Measurements from ENCODE around the gene SLC44A2.

SLC44A2 gene

DNA sequence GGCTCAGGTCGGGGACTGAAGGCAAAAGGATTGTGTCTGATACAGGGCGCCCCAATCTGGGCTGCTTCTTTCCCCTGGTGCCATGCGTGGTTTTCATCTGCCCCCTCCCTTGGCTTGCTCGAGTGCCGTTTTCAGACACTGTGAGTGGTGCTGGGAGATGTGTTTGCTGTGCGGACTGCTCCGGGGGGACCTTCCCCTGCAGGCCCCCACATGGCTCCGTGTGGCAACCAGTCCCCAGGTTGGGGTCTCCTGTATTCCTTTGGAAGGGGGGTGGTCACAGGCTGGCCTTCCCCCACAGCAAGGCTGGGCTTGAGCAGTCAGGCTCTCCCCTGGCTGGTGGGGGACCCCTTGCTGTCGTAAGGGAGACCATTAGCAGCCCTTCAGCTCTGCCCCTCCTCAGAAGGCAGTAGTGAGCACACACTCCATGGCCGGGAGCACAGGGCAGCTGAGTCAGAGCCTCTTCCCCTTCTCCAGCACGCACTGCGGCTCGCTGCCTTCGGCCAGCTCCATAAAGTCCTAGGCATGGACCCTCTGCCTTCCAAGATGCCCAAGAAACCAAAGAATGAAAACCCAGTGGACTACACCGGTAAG, 55.3 kb downstream of the SLC44A2 start:
- DNase-seq: no peak
- ChIA-PET CTCF (interaction anchor here (1.1 to 1.3 kb wide), 4 partner anchors 7 to 178 kb away, joined by 3 read pairs; partner anchors contain the start of gene QTRT1), POLR2A (no interaction called here)
- peaks cover 31 to 95% (median 85%) of the 10 kb centered on the region in 4 experiments for H3K36me3 ChIP-seq (ENCODE audit: control insufficient read depth in 4 of 4, insufficient read depth in 4 of 4, low read length in 3 of 4)
- H3K4me1 ChIP-seq (ENCODE audit: control extremely low read depth in 1 of 4, control insufficient read depth in 4 of 4, insufficient read depth in 4 of 4, low read length in 3 of 4): no peaks in the 10 kb centered on the region
- no peak overlapping the region for H3K27ac ChIP-seq (ENCODE audit: insufficient read depth in 1 of 2, low read depth in 1 of 2, low read length in 2 of 2, poor library complexity in 1 of 2, severe bottlenecking in 2 of 2)
- H3K9me3 ChIP-seq (ENCODE audit: control extremely low read depth in 1 of 5, control insufficient read depth in 4 of 5, insufficient read depth in 2 of 5, low read depth in 1 of 5, low read length in 4 of 5): no peaks in the 10 kb centered on the region
- WGBS (ENCODE audit: insufficient coverage): 100% methylated on average over 6 of the region's 15 CpGs
- H3K4me3 ChIP-seq (ENCODE audit: control insufficient read depth in 1 of 7, extremely low read depth in 1 of 7, insufficient read depth in 4 of 7, low read depth in 2 of 7, low read length in 6 of 7): no peak overlapping the region
- no peaks in the 10 kb centered on the region for H3K27me3 ChIP-seq (replicated peaks in 2 of 5; ENCODE audit: control insufficient read depth in 4 of 5, insufficient read depth in 5 of 5, low read length in 4 of 5)

DNA sequence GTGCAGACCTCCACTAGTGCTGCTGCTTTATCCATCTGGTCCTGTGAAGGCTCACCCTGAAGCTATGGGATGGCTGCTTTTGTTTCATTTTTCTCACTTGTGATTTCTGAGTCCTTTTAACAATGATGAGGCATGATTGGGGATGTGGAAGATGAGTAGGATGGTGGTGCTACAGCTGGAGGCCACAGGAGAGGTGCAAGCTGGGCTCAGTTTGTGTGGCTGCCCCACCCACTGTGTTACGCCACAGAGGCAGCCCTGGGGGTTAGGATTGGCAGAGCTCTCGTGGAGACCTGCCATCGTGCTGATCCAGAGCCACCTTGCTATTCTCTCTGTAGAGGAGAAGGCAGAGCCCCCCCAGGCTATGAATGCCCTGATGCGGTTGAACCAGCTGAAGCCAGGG, 56.3 kb downstream of the SLC44A2 start:
- no peaks in the 10 kb centered on the region for H3K4me1 ChIP-seq (ENCODE audit: control extremely low read depth in 1 of 4, control insufficient read depth in 4 of 4, insufficient read depth in 4 of 4, low read length in 3 of 4)
- WGBS (ENCODE audit: insufficient coverage): 93% methylated on average over 4 of the region's 4 CpGs
- H3K36me3 ChIP-seq (ENCODE audit: control insufficient read depth in 4 of 4, insufficient read depth in 4 of 4, low read length in 3 of 4): peaks cover 33 to 100% (median 90%) of the 10 kb centered on the region in 4 experiments
- POLR2A ChIA-PET: no interaction called here
- no peak for DNase-seq
- no peak overlapping the region for H3K4me3 ChIP-seq (ENCODE audit: control insufficient read depth in 1 of 7, extremely low read depth in 1 of 7, insufficient read depth in 4 of 7, low read depth in 2 of 7, low read length in 6 of 7)
- H3K27me3 ChIP-seq (replicated peaks in 2 of 5; ENCODE audit: control insufficient read depth in 4 of 5, insufficient read depth in 5 of 5, low read length in 4 of 5): no peaks in the 10 kb centered on the region
- H3K9me3 ChIP-seq (ENCODE audit: control extremely low read depth in 1 of 5, control insufficient read depth in 4 of 5, insufficient read depth in 2 of 5, low read depth in 1 of 5, low read length in 4 of 5): no peaks in the 10 kb centered on the region
- no peak overlapping the region for H3K27ac ChIP-seq (ENCODE audit: insufficient read depth in 1 of 2, low read depth in 1 of 2, low read length in 2 of 2, poor library complexity in 1 of 2, severe bottlenecking in 2 of 2)
- CTCF ChIA-PET: interaction anchor here (1.1 to 1.3 kb wide), 5 partner anchors 9 to 177 kb away, joined by 3 to 6 read pairs (median 3); partner anchors contain the start of gene QTRT1

DNA sequence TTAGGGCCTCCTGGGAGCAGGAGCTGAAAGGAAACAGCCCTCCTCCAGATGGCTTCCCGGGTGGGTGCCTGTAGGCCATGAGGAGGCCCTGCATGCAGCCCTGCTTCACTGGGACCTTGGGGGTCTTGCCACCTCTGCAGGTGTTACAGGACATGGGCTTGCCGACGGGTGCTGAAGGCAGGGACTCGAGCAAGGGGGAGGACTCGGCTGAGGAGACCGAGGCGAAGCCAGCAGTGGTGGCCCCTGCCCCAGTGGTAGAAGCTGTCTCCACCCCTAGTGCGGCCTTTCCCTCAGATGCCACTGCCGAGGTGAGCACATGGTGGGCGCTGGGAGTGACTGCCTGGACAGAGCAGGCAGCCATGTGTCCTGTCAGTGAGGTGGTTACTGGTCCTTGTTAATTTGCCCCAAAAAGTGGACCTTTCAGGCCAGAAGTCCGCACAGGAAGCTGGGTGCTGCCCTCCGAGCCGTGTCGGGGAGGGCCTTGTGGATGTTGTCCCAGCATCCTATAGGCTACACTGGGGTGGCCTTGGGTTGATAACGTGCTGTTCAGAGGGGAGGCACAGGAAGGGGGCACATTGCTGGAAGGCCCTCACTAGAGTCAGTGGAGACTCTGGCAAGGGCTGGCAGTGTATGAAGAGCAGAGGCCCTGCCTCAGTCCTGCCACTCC, 57.2 kb downstream of the SLC44A2 start:
- Histone ChIP-seq H3K4me3 (ENCODE audit: control insufficient read depth in 1 of 7, extremely low read depth in 1 of 7, insufficient read depth in 4 of 7, low read depth in 2 of 7, low read length in 6 of 7) (no peak overlapping the region), H3K9me3 (ENCODE audit: control extremely low read depth in 1 of 5, control insufficient read depth in 4 of 5, insufficient read depth in 2 of 5, low read depth in 1 of 5, low read length in 4 of 5) (no peaks in the 10 kb centered on the region), H3K36me3 (ENCODE audit: control insufficient read depth in 4 of 4, insufficient read depth in 4 of 4, low read length in 3 of 4) (peaks cover 33 to 100% (median 89%) of the 10 kb centered on the region in 4 experiments), H3K4me1 (ENCODE audit: control extremely low read depth in 1 of 4, control insufficient read depth in 4 of 4, insufficient read depth in 4 of 4, low read length in 3 of 4) (no peaks in the 10 kb centered on the region), H3K27ac (ENCODE audit: insufficient read depth in 1 of 2, low read depth in 1 of 2, low read length in 2 of 2, poor library complexity in 1 of 2, severe bottlenecking in 2 of 2) (no peak overlapping the region), H3K27me3 (replicated peaks in 2 of 5; ENCODE audit: control insufficient read depth in 4 of 5, insufficient read depth in 5 of 5, low read length in 4 of 5) (no peaks in the 10 kb centered on the region)
- ChIA-PET CTCF (interaction anchor here (0.9 to 1.5 kb wide), 3 partner anchors 11 to 13 kb away, joined by 3 to 6 read pairs (median 4); no protein-coding TSS in a partner anchor), POLR2A (no interaction called here)
- WGBS (ENCODE audit: insufficient coverage): 96% methylated on average over 12 of the region's 15 CpGs
- DNase-seq: no peak

DNA sequence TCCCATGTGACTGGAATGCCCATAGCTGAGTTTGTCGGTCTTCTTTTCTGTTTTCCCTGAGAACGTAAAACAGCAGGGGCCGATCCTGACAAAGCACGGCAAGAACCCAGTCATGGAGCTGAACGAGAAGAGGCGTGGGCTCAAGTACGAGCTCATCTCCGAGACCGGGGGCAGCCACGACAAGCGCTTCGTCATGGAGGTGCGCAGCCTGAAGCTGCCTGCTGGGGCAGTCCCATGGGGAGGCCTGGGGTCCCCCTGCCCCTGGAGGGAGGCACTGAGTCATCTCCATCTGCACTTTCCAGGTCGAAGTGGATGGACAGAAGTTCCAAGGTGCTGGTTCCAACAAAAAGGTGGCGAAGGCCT, 57.7 kb downstream of the SLC44A2 start:
- POLR2A ChIA-PET: no interaction called here
- no peaks in the 10 kb centered on the region for H3K4me1 ChIP-seq (ENCODE audit: control extremely low read depth in 1 of 4, control insufficient read depth in 4 of 4, insufficient read depth in 4 of 4, low read length in 3 of 4)
- CTCF ChIA-PET: interaction anchor here (0.9 to 1.5 kb wide), 3 partner anchors 10 to 11 kb away, joined by 3 to 4 read pairs (median 3); no protein-coding TSS in a partner anchor

DNA sequence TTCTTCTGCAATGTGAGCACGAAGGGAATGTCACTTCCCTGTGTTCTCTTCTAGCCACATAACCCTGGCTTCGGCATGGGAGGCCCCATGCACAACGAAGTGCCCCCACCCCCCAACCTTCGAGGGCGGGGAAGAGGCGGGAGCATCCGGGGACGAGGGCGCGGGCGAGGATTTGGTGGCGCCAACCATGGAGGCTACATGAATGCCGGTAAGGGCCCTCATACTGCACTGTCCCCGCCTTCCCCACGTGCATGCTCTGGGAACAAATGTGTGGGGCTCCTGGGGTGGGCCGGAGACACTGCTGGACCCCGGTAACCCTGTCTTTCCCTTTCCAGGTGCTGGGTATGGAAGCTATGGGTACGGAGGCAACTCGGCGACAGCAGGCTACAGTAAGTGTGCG, 58.2 kb downstream of the SLC44A2 start:
- no peak overlapping the region for H3K4me3 ChIP-seq (ENCODE audit: control insufficient read depth in 1 of 7, extremely low read depth in 1 of 7, insufficient read depth in 4 of 7, low read depth in 2 of 7, low read length in 6 of 7)
- POLR2A ChIA-PET: no interaction called here
- no peaks in the 10 kb centered on the region for H3K27me3 ChIP-seq (replicated peaks in 2 of 5; ENCODE audit: control insufficient read depth in 4 of 5, insufficient read depth in 5 of 5, low read length in 4 of 5)
- WGBS (ENCODE audit: insufficient coverage): 97% methylated on average over 21 of the region's 21 CpGs
- H3K36me3 ChIP-seq (ENCODE audit: control insufficient read depth in 4 of 4, insufficient read depth in 4 of 4, low read length in 3 of 4): peaks cover 30 to 100% (median 89%) of the 10 kb centered on the region in 4 experiments
- H3K4me1 ChIP-seq (ENCODE audit: control extremely low read depth in 1 of 4, control insufficient read depth in 4 of 4, insufficient read depth in 4 of 4, low read length in 3 of 4): no peaks in the 10 kb centered on the region
- H3K27ac ChIP-seq (ENCODE audit: insufficient read depth in 1 of 2, low read depth in 1 of 2, low read length in 2 of 2, poor library complexity in 1 of 2, severe bottlenecking in 2 of 2): no peak overlapping the region
- CTCF ChIA-PET: interaction anchor here (1.0 to 1.5 kb wide), 2 partner anchors 11 to 12 kb away, joined by 3 to 4 read pairs; no protein-coding TSS in a partner anchor
- no peaks in the 10 kb centered on the region for H3K9me3 ChIP-seq (ENCODE audit: control extremely low read depth in 1 of 5, control insufficient read depth in 4 of 5, insufficient read depth in 2 of 5, low read depth in 1 of 5, low read length in 4 of 5)
- no peak for DNase-seq

More for the DNA sequence above, 57.7 kb downstream of the SLC44A2 start:
- H3K4me3 ChIP-seq (ENCODE audit: control insufficient read depth in 1 of 7, extremely low read depth in 1 of 7, insufficient read depth in 4 of 7, low read depth in 2 of 7, low read length in 6 of 7): no peak overlapping the region
- no peak overlapping the region for H3K27ac ChIP-seq (ENCODE audit: insufficient read depth in 1 of 2, low read depth in 1 of 2, low read length in 2 of 2, poor library complexity in 1 of 2, severe bottlenecking in 2 of 2)
- DNase-seq: no peak
- H3K36me3 ChIP-seq (ENCODE audit: control insufficient read depth in 4 of 4, insufficient read depth in 4 of 4, low read length in 3 of 4): peaks cover 30 to 100% (median 89%) of the 10 kb centered on the region in 4 experiments
- WGBS (ENCODE audit: insufficient coverage): 98% methylated on average over 15 of the region's 15 CpGs
- H3K9me3 ChIP-seq (ENCODE audit: control extremely low read depth in 1 of 5, control insufficient read depth in 4 of 5, insufficient read depth in 2 of 5, low read depth in 1 of 5, low read length in 4 of 5): no peaks in the 10 kb centered on the region
- H3K27me3 ChIP-seq (replicated peaks in 2 of 5; ENCODE audit: control insufficient read depth in 4 of 5, insufficient read depth in 5 of 5, low read length in 4 of 5): no peaks in the 10 kb centered on the region

DNA sequence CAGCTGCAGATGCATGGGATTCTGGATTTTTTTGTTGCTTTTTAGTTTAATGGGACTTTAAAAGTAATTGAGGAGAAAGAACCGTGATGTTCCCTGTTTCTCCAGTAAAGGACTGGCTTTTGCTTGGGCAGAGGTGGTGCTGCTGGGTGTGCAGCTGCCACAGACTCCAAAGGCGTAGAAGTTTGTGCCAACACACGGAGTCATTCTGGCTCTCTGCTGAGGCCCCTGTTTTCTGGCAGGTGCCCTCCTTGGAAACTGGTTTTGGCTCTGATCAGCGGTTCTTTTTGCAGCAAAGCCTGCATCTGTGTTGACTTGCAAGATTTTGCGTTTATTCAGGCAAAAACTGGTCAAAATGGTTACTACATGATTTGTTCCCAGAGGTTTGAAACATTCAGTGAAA, 59.9 kb downstream of the SLC44A2 start:
- ChIA-PET CTCF (interaction anchor here (1.5 kb wide), 1 partner anchor 104 kb away, joined by 3 read pairs; no protein-coding TSS in a partner anchor), POLR2A (no interaction called here)

DNA sequence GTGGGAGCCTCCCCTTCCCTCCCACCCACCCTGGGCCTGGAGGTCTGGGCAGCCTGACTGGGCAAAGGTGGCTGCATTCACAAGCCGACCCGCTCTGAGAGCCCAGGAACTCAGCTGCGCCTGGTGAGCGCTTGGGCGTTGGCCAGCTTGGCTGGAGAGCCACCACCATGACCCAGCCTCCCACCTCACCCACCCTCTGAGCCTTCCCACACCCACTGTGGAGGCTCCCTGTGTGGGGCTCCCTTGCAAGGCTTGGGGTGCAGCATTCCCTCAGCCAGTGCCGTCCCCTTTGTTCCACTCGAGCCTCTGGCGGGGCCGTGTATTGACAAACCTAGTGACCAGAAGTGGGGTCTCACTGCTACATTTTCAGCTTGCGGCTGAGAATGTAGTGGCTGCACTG, 60.8 kb downstream of the SLC44A2 start:
- Histone ChIP-seq H3K9me3 (ENCODE audit: control extremely low read depth in 1 of 5, control insufficient read depth in 4 of 5, insufficient read depth in 2 of 5, low read depth in 1 of 5, low read length in 4 of 5) (no peaks in the 10 kb centered on the region), H3K27ac (ENCODE audit: insufficient read depth in 1 of 2, low read depth in 1 of 2, low read length in 2 of 2, poor library complexity in 1 of 2, severe bottlenecking in 2 of 2) (no peak overlapping the region), H3K4me3 (ENCODE audit: control insufficient read depth in 1 of 7, extremely low read depth in 1 of 7, insufficient read depth in 4 of 7, low read depth in 2 of 7, low read length in 6 of 7) (no peak overlapping the region), H3K27me3 (replicated peaks in 2 of 5; ENCODE audit: control insufficient read depth in 4 of 5, insufficient read depth in 5 of 5, low read length in 4 of 5) (no peaks in the 10 kb centered on the region), H3K36me3 (ENCODE audit: control insufficient read depth in 4 of 4, insufficient read depth in 4 of 4, low read length in 3 of 4) (peaks cover 32 to 100% (median 89%) of the 10 kb centered on the region in 4 experiments), H3K4me1 (ENCODE audit: control extremely low read depth in 1 of 4, control insufficient read depth in 4 of 4, insufficient read depth in 4 of 4, low read length in 3 of 4) (no peaks in the 10 kb centered on the region)
- no peak for DNase-seq
- WGBS (ENCODE audit: insufficient coverage): 100% methylated on average over 9 of the region's 10 CpGs
- POLR2A ChIA-PET: interaction anchor here (0.9 kb wide), 1 partner anchor 18 kb away, joined by 3 read pairs; no protein-coding TSS in a partner anchor
- CTCF ChIA-PET: interaction anchor here (1.1 to 2.2 kb wide), 5 partner anchors 9 to 42 kb away, joined by 3 to 7 read pairs (median 5); no protein-coding TSS in a partner anchor

More for the DNA sequence above, 59.9 kb downstream of the SLC44A2 start:
- H3K27ac ChIP-seq (ENCODE audit: insufficient read depth in 1 of 2, low read depth in 1 of 2, low read length in 2 of 2, poor library complexity in 1 of 2, severe bottlenecking in 2 of 2): no peak overlapping the region
- no peaks in the 10 kb centered on the region for H3K27me3 ChIP-seq (replicated peaks in 2 of 5; ENCODE audit: control insufficient read depth in 4 of 5, insufficient read depth in 5 of 5, low read length in 4 of 5)
- no peaks in the 10 kb centered on the region for H3K9me3 ChIP-seq (ENCODE audit: control extremely low read depth in 1 of 5, control insufficient read depth in 4 of 5, insufficient read depth in 2 of 5, low read depth in 1 of 5, low read length in 4 of 5)
- DNase-seq: no peak
- no peaks in the 10 kb centered on the region for H3K4me1 ChIP-seq (ENCODE audit: control extremely low read depth in 1 of 4, control insufficient read depth in 4 of 4, insufficient read depth in 4 of 4, low read length in 3 of 4)
- no peak overlapping the region for H3K4me3 ChIP-seq (ENCODE audit: control insufficient read depth in 1 of 7, extremely low read depth in 1 of 7, insufficient read depth in 4 of 7, low read depth in 2 of 7, low read length in 6 of 7)
- peaks cover 37 to 100% (median 89%) of the 10 kb centered on the region in 4 experiments for H3K36me3 ChIP-seq (ENCODE audit: control insufficient read depth in 4 of 4, insufficient read depth in 4 of 4, low read length in 3 of 4)
- WGBS (ENCODE audit: insufficient coverage): 100% methylated on average over 5 of the region's 5 CpGs

Measured in common myeloid progenitor, CD34-positive (primary cell).